ENCODE data around the gene SQSTM1.

GRCh38 chr5:179819296-179820126 is 1.2 kb upstream of the SQSTM1 start:
- TF ChIP-seq POLR2A (IDR thresholded peaks at IDR 0.05) (no peak), CTCF (IDR thresholded peaks at IDR 0.05 in 8 of 11, conservative IDR thresholded peaks at IDR 0.05 in 3 of 11) (no peak)

Measured in spleen (tissue), 7 donors.